GM21576 (cell line): Measurements from ENCODE around the gene TBC1D5.
"Not testable (repeated sequence)": the region's sequence is repeated elsewhere in the genome, so short reads cannot be mapped to it uniquely, and the experiment has no call there.

Experiments
- ATAC-seq: cut with Tn5 transposase; IDR thresholded peaks from one replicate; pipeline ENCODE4 v1.9.1; 2021; ENCODE audit warnings: mild to moderate bottlenecking, moderate library complexity; ENCODE audit not compliant: unreplicated experiment

Gene TBC1D5

GRCh38 chr3:17553080-17553479 is 189.4 kb downstream of the TBC1D5 start:
- no peak for ATAC-seq

GRCh38 chr3:17552351-17552750 is 190.1 kb downstream of the TBC1D5 start:
- no peak for ATAC-seq

GRCh38 chr3:17551895-17552294 is 190.5 kb downstream of the TBC1D5 start:
- ATAC-seq = no peak

GRCh38 chr3:17551333-17551732 is 191.1 kb downstream of the TBC1D5 start:
- ATAC-seq = no peak

- ATAC-seq = no peak
Observed at GRCh38 chr3:17550624-17551023, 191.8 kb downstream of the TBC1D5 start.

- ATAC-seq = no peak
Observed at GRCh38 chr3:17546500-17547255, 195.8 kb downstream of the TBC1D5 start.

- ATAC-seq = no peak
Observed at GRCh38 chr3:17544632-17545031, 197.8 kb downstream of the TBC1D5 start.

GRCh38 chr3:17542591-17542990 is 199.8 kb downstream of the TBC1D5 start:
- ATAC-seq = no peak

- no peak for ATAC-seq
Observed at GRCh38 chr3:17539436-17539835, 203.0 kb downstream of the TBC1D5 start.

GRCh38 chr3:17535274-17535673 is 207.2 kb downstream of the TBC1D5 start:
- no peak for ATAC-seq

GRCh38 chr3:17532446-17532845 is 210.0 kb downstream of the TBC1D5 start:
- not testable (repeated sequence) for ATAC-seq

GRCh38 chr3:17529677-17530076 is 212.8 kb downstream of the TBC1D5 start:
- no peak for ATAC-seq

GRCh38 chr3:17518189-17519059 is 224.0 kb downstream of the TBC1D5 start:
- ATAC-seq = no peak

- no peak for ATAC-seq
Observed at GRCh38 chr3:17515445-17516234, 226.8 kb downstream of the TBC1D5 start.

- no peak for ATAC-seq
Observed at GRCh38 chr3:17514597-17514996, 227.8 kb downstream of the TBC1D5 start.

GRCh38 chr3:17510265-17510664 is 232.2 kb downstream of the TBC1D5 start:
- no peak for ATAC-seq

GRCh38 chr3:17508180-17508752 is 234.2 kb downstream of the TBC1D5 start:
- ATAC-seq = no peak

GRCh38 chr3:17507480-17507879 is 235.0 kb downstream of the TBC1D5 start:
- ATAC-seq = no peak

- ATAC-seq = no peak
Observed at GRCh38 chr3:17505856-17506255, 236.6 kb downstream of the TBC1D5 start.

GRCh38 chr3:17501745-17502144 is 240.7 kb downstream of the TBC1D5 start:
- ATAC-seq = no peak

GRCh38 chr3:17500618-17501017 is 241.8 kb downstream of the TBC1D5 start:
- no peak for ATAC-seq
